ENCODE results near the gene WAPL.
"Not testable (repeated sequence)": the region's sequence is repeated elsewhere in the genome, so short reads cannot be mapped to it uniquely, and the experiment has no call there.

The WAPL gene

DNA sequence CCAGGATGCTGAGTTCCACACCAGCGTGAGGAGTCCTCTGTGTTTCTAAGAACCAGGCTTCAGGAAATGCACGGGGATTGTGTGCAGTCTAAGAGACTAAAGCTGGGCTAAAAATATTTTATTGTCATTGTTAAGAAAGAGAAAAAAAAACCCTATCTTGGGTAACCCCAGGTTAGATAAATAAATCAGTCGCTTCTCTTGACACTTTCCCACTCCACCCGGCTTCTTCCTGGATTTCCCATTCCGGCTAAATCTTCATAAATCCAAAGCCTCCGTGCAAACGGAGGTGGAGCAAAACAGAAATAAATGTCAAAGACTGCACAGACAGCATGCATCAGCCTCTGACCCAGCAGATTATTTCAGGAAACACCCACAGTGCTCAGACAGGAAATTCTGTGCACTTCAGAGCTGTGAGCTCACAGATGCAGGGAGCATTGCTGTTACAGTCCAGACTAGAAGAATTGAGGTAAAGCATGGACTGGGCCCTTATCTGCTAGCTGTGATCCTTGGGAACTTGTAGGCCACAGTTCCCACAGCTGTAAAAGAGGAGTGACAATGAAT lies 110.2 kb downstream of the WAPL start:
- no peak for DNase-seq

DNA sequence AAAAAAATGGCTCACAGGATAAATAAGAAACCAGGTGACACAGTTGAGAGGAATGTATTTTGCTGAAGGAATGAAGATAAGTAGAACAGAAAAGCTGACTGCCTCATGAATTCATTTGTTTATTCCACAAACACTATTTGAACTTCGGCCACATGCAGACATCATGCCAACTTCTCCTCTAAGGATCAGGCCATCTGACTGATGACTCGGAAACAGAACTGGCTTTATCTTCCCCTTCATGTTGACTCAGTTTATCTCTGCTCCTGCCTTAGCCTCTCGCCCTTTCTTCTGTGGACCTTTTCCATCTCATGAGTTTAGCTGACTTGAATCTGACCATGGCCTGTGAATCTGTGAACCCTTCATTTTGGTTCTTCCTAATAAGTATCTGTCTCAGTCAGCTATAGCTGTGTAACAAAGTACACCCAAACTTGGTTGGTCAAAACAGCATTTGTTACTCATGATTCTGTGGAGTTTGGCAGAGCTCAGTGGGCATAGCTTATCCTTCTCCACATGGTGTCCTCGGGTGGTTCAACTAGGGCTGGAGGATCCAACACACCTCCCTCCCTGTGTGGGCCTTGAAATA lies 111.0 kb downstream of the WAPL start:
- no peak for DNase-seq

DNA sequence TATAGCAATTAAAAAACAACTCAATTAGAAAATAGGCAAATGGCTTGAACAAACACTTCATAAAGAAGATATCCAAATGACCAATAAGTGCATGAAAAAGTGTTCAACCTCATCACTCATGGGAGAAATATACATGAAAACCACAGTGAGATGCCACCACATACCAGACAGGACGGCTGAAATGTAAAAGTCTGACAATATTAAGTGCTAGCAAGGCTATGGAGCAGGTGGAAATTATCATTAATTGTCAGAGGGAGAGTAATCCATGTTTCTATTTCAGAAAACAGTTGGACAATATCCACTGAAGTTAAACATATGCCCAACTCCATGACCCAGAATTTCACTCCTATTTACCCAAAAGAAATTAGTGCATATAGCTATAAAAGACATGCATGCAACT lies 112.4 kb downstream of the WAPL start:
- no peak for DNase-seq

DNA sequence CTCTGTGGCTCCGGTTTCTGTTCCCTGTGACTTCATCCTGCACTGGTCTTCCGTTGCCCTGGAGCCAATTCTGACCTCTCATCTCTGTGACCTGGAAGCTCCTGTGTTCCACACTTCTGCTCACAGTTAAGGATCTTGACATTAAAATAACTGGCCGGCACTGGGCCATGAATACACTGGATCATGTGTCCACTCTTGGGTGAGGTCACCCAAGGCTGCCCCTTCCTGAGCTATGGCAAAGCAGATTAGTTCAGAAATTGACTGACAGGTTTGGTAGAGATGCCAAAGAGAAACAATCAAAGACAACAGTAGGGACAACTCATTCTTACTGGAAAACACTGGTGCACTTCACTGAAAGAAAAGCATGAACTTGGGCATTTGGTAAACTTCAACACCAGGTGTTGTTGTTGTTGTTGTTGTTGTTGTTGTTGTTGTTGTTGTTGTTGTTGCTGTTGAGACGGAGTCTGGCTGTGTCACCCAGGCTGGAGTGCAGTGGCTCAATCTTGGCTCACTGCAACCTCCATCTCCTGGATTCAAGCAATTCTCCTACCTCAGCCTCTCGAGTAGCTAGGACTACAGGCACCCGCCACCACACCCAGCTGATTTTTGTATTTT lies 118.3 kb downstream of the WAPL start:
- DNase-seq: no peak

DNA sequence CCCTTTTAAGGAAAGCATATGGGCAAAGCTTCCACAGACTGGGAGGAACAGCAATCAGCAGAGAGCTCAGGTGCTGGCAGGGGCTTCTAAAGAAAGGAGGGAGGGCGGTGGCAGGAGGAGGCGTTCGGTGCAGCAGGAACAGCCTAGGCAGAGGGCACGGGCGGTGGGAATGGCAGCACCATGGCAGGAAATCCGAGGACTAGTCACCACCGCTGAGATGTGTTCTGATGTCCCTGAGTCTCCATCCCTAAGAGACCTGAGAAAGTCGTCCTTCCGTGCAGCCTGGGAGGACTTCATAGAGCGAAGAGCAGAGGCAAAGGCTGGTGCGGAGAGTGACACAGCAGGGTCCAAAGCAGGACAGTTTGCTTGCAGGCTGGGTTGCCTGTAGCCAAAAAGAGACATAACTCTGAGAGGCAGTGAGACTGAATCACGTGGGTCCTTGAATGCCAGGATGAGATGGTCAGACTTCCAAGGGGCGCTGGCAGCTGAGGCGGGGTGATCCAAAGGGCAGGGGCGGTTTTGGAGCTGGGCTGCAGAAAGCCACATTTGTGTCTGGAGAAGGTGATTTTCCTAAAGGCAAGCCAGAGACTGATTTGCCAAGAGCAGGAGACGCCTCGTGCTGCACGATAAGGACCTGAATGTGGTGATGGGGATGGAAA lies 119.2 kb downstream of the WAPL start:
- no peak for DNase-seq

DNA sequence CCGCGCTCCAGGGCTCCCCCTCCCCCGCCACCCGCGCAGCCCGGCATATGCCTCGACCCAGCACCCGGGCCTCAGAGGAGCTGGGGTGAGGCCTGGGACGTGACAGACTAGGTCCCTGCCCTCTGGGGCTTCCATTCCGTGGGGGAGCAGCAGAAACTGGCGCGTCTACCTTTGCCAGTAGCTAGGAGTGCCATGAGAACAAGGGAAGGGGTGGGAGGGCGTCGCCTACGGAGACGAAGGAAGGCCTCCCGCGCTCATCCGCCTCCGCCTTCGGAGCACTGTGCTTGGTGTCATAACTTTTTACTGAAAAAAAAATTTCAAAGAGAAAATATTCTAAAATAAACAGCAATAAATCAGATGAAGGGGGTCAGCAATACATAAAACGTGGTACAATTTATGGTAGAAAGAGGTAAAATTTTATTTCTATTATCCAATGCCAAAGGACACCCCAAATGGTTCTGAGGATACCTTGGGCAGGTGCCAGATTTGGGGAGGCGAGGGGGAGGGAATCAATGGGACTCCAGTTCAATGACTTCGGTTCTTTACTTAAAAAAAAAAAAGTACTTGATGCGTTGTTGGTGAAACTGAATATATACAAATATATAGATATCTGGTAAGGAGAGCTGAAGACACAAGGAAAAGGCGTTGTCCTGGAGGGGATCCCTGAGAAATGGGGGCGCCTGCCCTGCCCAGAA lies 119.9 kb downstream of the WAPL start:
- DNase-seq: no peak

DNA sequence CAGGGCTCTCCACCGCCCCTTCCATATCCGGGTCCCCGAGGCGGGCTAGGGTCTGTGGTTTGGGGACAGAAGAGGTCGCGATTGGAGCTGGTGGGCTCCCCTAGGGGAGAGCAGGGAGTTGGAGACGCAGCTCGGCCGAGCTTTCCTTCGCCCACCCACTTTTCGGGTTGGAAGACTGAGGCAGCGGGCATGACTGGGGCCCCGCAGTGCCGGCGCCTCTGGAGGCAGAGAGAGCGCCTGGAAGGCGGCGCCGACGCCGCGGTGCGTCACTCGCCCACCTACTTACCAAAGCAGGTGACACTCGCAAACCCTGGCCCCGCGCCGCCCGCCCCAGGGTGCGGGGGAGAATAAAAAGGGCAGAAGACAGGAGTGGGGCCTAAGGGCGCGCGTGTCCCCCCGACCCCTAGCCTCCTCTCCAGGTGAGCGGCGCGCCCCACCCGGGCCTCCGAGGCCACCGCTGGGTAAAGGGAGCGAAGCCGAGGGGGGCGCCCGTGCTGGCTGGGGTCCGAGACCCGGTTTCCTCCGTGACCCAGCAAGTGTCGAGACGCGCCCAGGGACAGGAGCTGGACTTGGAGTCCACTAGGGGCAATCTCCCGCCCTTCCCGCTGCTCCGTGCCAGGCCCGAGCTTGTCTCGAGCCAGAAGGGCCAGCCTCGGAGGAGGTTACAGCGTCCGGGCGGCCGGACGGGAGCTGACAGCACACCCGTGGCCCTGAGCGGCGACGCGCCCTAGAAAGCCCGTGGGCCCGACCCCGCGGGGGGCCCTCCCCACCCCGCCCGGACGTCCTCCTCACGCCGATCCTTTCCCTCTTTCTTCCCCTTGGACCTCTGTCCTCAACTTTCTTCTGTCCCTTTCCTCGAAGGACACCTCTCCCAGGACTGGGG lies 120.6 kb downstream of the WAPL start:
- DNase-seq: no peak

DNA sequence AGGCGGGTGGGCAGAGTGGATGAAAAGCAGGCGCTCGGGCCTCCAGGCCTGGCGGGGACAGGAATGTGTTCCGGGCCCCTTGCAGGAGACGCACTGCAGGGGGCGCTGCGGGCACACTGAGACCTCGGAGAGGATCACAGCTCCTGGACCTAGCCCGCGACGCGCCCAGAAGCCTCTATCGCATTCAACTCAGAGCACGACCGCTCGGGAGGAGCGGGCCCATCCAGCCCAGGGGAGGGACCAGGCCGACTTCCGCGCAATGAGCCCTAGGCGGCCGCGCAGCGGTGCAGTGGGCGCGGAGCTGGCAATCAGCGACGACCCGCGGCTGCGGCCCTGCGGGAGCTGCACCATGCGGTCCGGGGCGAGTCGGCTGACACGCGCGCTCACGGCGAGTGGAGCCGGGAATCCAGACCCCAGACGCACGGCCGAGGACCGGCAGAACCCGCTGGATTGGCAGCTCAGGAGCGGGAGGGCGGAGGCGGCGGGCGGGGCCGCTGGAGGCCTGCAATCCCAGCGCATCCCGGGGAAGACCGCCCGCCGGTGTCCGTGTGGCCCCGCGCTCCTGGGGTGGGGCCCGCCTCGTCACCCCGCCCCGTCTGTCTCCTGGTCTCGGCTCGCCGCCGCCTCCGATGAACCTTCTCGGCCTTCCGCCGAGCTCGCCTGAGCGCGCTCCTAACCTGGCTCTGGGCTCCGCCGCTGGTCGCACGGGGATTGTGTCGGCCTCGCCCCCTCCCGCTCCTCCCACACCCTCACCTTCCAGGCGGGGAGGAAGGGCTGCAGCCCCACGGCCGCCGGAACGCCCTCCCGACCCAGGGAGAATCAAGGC lies 121.5 kb downstream of the WAPL start:
- peak; percentile 79 for DNase-seq

DNA sequence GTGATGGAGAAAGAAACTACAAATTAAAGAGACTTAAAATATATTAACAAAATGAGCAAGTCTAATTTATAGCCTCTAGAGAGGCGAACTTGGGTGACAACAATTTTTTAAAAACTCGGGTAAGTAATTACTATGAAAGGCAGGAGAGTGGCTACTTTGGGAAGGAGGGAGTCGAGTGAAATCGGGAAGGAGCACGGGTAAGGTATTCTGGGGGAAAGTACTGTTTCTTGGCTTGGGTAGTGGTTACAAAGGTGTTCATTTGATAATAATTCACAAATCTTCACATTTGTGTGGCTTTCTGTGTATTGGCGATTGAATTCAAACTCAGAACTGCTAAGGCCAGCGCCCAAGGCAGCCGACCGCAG lies 122.1 kb downstream of the WAPL start:
- DNase-seq: no peak

DNA sequence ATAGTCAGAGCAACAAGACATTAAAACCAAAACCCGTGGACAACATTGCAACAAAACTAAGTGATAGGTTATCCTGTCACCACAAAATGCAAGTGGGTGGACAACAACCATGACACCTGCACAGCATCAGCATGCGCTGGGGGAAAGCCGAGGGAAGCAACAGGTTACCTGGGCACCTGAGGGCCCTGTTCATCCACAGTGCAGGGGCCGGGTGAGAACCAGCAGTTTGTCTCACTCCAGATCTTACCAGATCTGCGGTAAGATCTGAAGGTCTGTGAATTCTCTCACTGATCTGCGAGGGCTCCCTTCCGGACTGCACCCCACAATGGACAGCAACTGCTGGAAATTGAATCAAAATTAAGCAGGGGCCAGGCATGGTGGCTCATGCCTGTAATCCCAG lies 124.5 kb downstream of the WAPL start:
- DNase-seq: no peak

DNA sequence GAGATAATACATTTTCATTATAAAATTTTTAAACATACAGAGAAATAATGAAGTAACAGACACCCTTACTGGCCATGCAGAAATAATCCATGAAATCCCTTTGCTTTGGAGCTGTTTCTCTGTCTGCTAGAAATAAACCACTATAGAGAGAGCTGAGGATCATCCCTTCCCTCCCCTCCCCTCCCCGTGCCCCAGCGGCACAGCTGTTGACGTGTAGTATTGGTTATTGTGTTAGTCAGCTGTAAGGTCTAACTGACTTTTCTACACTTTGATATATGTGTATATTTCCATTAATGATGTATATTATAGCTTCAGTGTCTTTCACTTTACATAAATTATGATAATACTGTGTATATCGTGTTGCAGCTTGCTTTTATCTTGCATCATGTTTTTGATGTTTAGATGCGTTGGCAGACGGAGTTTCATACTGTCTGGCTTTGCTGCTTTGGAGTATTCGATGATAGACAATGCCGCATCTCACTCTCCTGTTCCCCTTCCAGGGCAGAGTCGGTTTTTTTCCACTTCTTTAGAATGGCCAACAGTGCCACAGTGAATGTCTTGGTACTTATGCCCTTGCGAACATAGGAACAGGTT lies 127.6 kb downstream of the WAPL start:
- no peak for DNase-seq

DNA sequence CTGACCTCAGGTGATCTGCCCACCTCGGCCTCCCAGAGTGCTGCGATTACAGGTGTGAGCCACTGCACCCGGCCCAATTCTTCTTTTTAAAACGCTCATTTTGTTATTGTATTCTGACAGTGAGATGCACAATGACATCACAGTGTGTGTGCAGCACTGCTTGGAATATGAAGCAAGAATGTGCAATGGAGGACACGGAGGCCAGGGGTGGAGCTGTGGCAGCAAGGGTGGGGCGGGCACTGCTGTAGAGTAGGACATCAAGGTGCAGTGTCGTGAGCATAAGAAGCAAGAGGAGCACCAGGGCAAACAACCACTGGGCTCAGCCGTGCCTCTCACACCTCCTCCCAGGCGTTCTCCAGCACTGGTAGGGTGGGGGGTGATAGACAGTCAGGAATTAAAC lies 128.2 kb downstream of the WAPL start:
- no peak for DNase-seq

DNA sequence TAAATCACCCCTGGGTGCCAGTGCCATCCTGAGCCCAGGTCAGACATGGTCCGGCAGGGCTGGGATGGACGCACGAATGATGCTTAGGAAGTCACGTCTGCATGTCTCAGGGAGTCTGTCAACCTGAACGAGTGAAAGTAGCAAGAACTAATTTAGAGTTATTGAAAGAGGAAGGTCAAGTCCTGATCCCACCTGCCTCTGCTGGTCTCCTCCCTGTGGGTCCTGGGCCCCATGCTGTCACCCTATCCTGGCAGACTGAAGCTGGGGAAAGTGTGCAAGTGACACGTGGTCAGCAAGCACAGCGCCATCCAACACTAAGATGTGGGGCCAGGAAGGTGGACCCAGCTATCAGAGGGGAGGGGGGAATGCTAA lies 128.9 kb downstream of the WAPL start:
- no peak for DNase-seq

DNA sequence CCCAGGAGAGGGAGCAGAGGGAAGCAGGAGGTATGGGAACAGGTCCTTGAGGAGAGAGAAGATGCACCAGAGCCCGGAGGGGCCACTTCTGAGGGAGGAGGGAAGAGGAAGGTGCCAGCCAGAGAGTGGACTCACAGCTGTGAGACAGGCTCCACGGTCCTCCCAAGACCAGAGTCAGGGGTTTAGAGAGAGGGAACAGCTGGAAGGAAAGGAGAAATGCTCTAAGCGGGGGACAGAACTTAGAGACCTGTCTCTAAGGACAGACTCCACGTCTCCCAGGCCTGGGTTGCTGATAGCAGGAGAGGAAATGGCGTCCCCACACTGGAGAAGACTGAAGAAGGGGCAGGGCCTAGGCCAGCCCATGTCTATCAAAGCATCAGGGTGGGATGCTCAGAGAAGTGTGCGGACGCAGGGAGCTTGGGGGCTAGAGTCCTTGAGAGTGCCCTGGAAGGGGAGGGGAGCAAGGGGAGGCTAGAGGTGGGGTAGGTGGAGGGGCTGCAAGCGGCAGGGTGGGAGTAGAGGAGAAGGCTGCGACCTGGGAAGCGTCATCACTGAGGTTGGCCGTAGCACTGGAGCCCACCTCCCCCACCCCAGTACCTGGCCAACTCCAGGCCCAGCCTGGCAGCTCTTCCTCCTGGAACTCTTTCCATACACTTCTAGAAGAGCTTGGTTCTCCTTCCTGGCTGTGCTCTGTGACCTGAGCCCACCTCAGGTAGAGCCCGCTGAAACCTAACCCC lies 129.4 kb downstream of the WAPL start:
- no peak for DNase-seq

DNA sequence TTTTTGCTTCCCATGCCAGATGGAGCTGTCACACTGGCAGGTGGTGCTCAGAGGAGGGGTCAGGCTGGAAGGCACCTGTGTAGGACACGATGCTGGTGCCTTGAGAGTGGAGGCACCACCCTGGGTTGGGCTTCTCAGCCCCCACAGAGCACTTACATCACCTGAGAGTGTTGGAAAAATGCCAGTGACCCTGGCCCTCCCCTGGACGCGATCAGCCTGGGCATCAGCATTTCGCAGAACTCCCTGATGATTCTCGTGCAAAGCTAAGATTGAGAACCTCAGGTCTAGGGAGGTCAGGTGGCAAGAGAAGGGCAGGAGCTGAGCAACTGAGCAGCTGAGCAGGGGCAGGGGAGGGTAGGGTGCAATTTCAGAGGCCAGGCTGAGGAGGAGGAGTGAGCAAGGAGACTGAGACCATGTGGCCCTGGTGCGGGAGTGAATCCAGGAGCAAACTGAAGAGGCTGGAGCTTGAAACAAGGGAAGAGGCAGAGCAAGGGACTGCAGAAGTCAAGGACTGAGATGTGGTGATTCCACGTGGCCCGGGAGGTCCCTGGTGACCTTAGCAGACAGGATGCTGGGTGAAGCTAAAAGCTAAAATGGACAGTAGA lies 130.3 kb downstream of the WAPL start:
- DNase-seq: no peak

DNA sequence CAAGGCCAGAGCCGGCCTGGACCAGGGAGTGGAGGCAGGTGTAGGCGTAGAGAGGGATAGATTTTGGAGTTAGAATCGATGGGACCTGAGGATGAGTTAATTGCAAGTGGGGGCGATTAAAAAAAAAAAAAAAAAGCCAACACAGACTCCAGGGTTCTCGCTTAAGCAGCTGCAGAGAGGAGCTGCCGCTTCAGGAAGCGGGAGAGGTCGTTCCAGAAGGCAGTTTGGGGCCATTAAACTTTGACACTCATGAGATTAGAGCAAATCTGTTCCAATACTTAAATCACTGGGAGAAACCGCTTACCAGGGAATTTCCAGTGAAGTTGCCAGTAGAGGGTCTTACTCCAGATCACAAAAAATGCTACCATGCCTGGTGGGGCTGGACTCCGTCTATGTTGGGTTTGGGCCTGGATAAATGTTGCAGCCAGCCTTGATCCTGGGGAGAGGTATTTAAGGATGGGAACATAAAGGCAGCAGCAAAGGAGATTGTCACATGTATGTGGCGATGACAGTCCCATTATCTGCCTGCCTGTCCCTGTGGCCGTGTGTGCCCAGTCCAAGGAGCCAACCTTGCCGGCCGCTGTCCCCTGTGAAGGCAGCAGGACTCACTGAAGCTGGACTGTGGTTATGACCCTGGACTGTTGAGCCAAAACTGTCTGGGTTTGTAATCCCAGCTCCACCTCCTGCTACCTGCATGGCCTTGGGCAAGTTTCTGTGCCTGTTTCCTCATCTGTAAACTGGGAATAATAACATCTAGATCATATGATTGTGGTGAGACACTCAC lies 131.1 kb downstream of the WAPL start:
- DNase-seq: no peak

DNA sequence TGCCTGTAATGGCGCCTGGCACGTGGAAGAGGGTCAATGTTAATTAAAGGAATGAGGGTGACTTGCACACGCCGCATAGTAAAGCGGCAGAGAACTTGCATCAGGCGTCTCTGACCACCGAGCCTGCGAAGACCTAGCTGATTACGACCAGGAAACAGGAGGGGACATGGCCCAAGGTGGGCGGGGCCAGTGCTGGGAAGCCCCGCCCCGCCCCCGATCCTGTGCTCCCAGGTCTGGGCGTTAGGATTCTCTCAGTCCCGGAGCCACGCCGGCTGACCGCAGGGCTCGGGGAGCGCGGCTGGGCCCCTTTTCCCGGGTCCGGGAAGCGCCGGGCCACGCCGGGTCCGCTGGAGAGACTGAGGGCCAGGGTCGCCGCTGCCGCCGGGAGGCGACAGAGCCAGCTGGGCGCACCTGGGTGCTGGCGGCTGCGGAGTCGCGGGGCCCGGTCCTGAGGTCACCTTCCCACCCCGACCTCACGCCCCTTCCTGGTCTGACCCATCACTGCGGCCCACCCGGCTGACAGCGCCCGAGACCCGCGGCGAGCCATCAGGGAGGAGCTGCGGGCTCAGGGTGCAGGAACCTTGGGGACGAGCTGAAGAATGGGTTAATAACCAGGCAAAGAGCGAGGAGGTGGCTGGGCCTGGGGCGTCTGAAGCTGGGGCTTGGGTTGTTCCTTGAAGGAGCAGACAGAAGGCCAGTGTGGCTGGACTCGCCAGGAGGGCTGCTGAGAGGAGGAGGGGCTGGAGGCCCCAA lies 132.0 kb downstream of the WAPL start:
- DNase-seq: no peak

DNA sequence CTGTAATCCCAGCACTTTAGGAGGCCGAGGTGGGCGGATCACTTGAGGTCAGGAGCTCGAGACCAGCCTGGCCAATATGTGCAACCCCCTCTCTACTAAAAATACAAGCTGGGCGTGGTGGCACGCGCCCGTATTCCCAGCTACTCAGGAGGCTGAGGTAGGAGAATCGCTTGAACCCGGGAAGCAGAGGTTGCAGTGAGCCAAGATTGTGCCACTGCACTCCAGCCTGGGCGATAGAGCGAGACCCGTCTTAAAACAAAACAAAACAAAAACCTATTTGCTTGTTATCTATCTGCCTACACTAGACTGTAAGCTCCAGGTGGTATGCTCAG lies 132.5 kb downstream of the WAPL start:
- DNase-seq: not testable (repeated sequence)

DNA sequence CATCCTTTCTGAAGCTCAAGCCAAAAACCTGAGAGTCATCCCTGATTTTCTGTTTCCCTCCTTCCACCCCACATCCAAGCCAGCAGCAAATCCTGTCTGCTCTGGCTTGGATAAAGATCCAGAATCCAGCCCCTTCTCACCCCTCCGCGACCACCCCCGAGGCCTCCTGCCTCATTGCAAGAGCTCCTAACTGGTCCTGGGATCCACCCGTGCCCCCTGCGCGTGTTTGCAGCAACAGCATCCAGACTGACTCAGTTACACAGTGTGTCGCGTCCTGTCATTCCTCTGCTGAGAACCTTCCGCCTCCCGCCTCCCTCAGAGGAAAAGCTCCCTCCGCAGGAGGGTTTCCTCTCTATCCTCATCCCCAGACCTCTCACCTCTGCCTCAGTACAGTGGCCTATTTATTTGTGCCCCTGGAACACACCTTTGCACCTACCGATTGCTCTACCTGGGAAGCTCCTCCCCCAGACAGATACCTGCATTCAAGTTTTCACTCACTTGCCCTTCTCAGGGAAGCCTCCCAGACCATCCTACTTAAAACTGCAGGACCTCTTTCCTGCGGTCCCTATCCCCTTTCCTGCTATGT lies 133.4 kb downstream of the WAPL start:
- DNase-seq: no peak

Data from NCI-H1105 treated with DMSO at 0.1 percent for 48 hours (cell line).